NCI-H1436 (cell line): ENCODE data around the gene PHKA2.

Experiments used
- DNase-seq: peaks from one replicate; lab custom pipeline; 2025; lab: John Stamatoyannopoulos, UW

PHKA2 gene

DNA sequence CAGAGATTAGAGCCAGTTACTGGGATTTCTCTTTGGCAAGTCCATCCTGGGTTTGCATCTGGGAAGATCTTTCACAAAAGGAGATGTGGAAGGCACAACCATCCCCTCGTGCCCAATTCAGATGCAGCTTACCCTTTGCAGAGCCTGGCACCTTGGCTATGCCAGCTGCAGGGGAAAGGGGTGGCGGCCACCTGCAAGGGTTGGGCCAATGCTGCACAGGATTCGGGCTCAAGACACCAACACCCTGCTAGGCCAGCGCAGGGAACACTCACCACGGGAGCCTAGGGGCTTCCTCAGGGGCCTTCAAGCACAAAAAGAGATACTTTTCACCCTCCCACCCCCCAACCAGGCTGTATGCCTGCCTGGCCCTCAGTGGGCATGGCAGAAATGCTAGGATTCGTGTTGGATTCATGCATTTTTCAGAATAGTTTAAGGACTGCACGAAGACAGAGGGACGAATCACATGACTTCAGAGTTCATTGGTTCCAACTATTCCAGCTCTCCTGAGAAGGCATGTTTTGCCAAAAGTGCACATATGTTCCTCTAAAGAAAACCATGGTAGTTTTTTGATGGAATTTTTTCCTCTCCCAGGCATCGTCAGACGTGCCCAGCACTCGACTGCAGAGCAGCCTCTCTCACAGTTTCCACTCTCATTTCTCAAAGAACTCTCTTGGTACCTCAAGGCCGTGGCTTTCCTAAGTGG lies 94.4 kb downstream of the PHKA2 start:
- no peak for DNase-seq

DNA sequence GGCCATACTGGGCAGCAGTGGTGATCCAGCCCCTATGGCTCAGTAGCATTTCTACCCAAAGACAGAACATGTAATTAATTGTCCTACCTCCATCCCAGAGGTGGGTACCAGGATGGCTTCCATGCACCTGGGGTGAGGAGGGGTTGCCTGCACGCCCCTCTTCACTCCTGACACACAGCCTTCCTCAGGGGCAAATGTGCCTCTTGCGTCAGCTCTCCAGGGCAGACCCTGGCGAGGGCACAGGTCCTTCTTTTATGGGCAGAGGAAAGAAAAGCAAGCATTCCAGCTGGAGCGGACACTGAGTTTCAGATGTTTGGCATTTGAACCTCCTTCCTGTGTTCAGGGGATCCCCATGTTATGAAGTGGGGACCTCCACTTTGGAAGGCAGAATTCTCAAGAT lies 95.6 kb downstream of the PHKA2 start:
- DNase-seq = no peak

GRCh38 chrX:18887825-18888212 lies 96.1 kb downstream of the PHKA2 start:
- DNase-seq = no peak

- no peak for DNase-seq
These were observed 96.6 kb downstream of the PHKA2 start for GRCh38 chrX:18887177-18887824.

DNA sequence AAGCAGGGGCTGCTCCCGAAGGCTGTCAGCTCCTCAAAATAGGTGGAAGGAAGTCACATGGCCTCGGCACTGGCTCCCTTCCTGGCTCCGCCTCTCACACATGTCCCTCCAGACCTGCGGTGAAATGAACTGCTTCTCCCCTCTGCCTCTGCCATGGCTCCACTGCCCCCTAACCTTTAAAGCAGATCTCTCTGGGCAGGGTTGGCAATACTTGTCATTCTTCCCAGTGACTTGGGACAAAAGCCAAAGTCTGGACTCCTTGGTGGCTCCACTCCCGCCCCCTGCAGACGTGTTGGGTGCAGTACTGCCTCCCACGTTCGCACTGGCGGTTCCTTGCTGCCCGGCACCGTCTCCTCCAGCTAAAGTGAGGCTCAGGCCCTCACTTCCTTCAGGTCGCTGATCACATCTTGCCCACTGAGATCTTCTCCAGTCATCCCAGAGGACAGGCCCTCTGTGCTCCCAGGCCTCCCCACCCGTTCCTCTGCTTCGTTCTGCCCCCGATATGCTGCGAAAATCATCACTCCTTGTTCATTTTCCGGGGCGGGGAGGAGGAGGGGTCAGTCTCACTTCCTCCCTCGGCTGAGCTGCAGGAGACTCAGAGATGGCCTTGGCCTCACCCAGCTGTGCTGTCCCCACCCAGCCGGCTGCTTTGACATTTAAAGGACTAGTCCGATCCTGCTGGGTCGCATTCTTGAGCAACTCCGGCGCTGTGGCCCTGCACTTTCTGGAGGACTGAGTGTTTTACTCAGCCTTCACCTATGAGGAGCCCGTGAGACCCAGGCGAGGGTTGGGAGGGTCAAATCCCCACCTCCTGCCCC lies 97.4 kb downstream of the PHKA2 start:
- no peak for DNase-seq

DNA sequence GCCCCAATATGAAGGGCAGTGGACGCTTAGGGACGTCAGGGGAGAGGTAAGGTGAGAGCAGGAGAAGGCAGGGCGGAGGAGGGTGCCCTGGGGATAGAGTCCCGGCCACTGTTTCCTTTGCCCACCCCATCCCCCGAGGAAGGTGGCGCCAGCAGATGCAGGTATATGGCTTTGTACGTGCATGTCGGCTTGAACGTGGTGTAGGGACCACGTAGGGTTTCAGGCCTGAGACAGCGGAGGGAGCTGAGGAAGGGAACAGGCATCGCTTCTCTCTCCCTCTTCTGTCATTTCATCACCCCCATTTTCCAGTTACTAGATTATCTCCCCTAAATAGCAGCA lies 97.9 kb downstream of the PHKA2 start:
- DNase-seq = no peak

GRCh38 chrX:18885328-18886004 lies 98.4 kb downstream of the PHKA2 start:
- DNase-seq = no peak

- no peak for DNase-seq
These were observed 99.0 kb downstream of the PHKA2 start for GRCh38 chrX:18884916-18885315.

- no peak for DNase-seq
These were observed 99.8 kb downstream of the PHKA2 start for GRCh38 chrX:18883961-18884765.

DNA sequence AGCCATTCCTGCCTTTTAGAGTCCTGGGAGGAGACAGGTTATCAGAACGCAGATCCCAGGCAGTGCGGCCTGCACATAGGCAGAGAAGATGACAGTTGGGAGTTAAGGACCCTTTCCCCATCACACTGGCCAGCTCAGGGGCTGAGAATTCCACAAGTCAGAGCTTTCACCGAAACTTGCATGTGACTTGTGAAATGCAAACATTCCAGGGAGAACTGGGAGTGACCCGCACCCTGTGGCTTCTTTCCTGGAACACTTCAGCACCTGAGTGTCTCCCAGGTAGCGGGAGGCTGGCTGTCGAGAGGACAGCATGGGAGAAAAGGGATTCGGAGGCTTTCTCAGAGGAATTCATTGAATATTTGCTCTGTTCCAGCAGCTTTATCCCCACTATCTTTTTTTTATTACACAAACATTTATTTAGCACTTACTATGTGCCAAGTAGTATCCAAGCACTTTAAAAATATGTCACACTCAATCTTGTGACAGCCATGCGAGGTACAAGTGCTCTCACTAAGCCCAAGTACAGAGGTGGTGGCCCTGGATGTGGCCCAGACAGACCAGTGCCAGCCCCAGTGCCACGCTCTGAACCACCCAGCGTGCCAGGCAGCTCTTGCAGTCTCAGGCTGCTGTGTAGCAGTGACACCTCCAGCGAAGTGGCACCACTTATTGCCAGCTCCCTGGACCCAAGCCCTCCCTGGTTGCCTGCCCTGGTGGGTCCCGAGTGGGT lies 100.5 kb downstream of the PHKA2 start:
- DNase-seq = no peak

DNA sequence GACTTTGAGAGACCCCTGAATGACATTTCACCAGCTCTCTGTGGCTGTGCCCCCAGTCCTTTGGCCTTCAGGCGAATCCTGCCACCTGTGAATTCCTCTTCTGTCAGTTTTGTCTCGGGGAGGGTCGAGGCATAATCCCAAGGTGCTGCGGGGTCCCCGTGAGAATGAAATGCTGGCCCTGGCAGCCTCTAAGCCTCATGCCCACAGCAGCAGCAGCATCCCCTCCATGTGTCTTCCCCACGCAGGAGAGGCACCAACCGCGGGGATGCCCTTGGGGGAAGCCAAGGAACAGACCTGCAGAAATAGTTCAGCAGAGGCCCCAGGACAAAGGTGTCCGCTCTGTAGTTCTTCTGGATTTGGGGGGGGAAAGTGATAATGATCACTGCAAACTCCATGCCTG lies 104.8 kb downstream of the PHKA2 start:
- no peak for DNase-seq

DNA sequence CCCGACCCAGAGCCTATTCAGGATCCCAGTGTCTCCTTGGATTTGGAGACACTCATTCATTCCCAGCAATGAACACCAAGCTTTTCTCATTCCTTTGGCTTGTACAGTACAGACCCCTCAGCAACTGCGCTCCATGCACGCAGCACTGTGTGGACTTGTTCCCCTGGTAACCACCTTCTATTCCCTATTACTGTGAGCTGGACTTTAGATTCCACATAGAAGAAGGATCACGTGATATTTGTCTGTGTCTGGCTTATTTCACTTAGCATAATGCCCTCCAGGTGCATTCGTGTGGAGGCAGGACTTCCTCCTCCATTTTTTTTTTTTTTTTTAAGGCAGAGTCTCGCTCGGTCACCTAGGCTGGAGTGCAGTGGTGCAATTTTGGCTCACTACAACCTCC lies 106.4 kb downstream of the PHKA2 start:
- no peak for DNase-seq

DNA sequence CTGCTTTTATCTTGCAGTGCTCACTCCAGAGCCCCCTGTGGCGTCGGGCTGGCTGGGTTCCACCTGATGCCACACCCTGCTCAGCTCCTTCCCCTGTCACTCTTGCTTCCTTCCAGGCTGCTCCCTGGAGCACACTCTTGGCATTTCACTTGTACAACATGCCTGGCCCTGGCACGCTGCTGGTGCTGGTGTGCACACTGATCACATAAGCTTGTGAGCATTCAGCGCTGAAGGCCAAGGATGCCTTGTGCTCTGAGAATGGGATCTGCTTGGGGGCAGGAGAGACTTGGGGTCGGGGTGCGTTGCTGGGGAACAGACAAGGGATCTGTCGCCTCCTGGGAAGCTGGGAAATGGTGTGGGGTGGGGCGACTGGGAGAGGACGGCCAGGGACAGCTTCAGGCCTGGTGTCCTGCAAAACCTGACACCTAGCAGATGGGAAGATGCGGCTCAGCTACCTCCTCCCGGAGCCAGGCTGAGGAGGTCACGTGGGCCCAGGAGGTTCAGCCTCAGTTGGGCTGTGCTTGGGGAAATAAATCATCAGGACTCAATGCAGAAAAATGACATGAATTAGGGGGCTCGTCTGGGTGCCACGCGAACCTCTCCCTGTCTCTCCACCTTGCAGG lies 108.5 kb downstream of the PHKA2 start:
- DNase-seq = no peak

- no peak for DNase-seq
These were observed 109.2 kb downstream of the PHKA2 start for GRCh38 chrX:18874560-18875255.

- no peak for DNase-seq
These were observed 110.1 kb downstream of the PHKA2 start for GRCh38 chrX:18873836-18874235.

GRCh38 chrX:18873189-18873791 lies 110.6 kb downstream of the PHKA2 start:
- no peak for DNase-seq

- DNase-seq = no peak
These were observed 111.3 kb downstream of the PHKA2 start for GRCh38 chrX:18872621-18873020.

DNA sequence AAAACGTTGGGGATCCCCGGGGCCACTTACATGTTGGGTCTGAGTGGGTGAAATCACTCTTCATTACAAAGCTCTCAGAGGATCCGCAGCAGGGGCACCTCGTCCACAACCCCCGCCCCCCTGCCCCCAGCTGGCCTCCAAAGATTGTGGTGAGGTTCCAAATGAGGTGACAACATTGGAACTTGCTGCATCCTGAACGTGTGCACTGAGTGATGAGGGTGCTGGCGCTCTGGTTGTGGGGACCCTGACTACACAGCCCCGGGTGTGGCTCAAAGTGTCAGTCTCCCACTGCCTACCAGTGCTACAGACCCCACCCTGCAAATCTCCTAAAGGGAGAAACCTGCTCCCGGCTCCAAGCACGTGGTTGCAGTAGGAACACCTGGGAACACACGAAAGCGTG lies 111.9 kb downstream of the PHKA2 start:
- DNase-seq = no peak

- no peak for DNase-seq
These were observed 112.6 kb downstream of the PHKA2 start for GRCh38 chrX:18871161-18871890.
